Ectodermal cell (in vitro differentiated cells): ENCODE data around the gene MPLKIP.
"Not testable (repeated sequence)": the region's sequence is repeated elsewhere in the genome, so short reads cannot be mapped to it uniquely, and the experiment has no call there.

Experiments used
- H3K27ac ChIP-seq: 2 replicates; pipeline ENCODE4 v1.7.0; 2013; ENCODE audit warnings: mild to moderate bottlenecking, low read depth, low read length; ENCODE audit not compliant: insufficient read depth, poor library complexity, severe bottlenecking
- H3K27me3 ChIP-seq: 2 replicates; pipeline ENCODE4 v1.7.0; 2013; ENCODE audit warnings: mild to moderate bottlenecking, low read length; ENCODE audit not compliant: insufficient read depth, control insufficient read depth, poor library complexity, severe bottlenecking
- H3K36me3 ChIP-seq: one replicate; pipeline ENCODE4 v1.7.0; 2013; ENCODE audit warnings: low read length; ENCODE audit not compliant: control insufficient read depth, insufficient read depth
- H3K4me1 ChIP-seq: one replicate; pipeline ENCODE4 v1.7.0; 2013; ENCODE audit warnings: low read length; ENCODE audit not compliant: control insufficient read depth, insufficient read depth
- H3K4me3 ChIP-seq: 2 replicates; pipeline ENCODE4 v1.7.0; 2013; ENCODE audit warnings: low read depth, low read length, control low read depth; ENCODE audit not compliant: insufficient read depth
- H3K9me3 ChIP-seq: 2 replicates; pipeline ENCODE4 v1.7.0; 2013; ENCODE audit warnings: mild to moderate bottlenecking, low read length, moderate library complexity; ENCODE audit not compliant: control insufficient read depth
- WGBS, 2 experiments: methylation state at CpG; one replicate each; pipeline ENCODE4 v1.1.7; 2013; ENCODE audit warnings: missing lambda C conversion rate in 2 of 2; 5-methylcytosine and 5-hydroxymethylcytosine counted together

MPLKIP gene

GRCh38 chr7:40156988-40157387, 22.6 kb upstream of the MPLKIP start:
- 95 to 100% methylated on average over 4 of the region's 4 CpGs for WGBS, 2 experiments
- Histone ChIP-seq H3K27me3 (no peaks in the 10 kb centered on the region), H3K4me1 (no peaks in the 10 kb centered on the region), H3K9me3 (no peaks in the 10 kb centered on the region), H3K4me3 (no peak overlapping the region), H3K27ac (no peak overlapping the region), H3K36me3 (no peaks in the 10 kb centered on the region)

GRCh38 chr7:40151504-40151903, 17.1 kb upstream of the MPLKIP start:
- H3K9me3 ChIP-seq = no peaks in the 10 kb centered on the region
- H3K4me1 ChIP-seq = no peaks in the 10 kb centered on the region
- WGBS, 2 experiments = 90 to 94% methylated on average over 1 of the region's 1 CpG
- no peak overlapping the region for H3K27ac ChIP-seq
- no peaks in the 10 kb centered on the region for H3K27me3 ChIP-seq
- no peak overlapping the region for H3K4me3 ChIP-seq
- no peaks in the 10 kb centered on the region for H3K36me3 ChIP-seq

GRCh38 chr7:40148671-40149070, 14.2 kb upstream of the MPLKIP start:
- no peak overlapping the region for H3K4me3 ChIP-seq
- H3K36me3 ChIP-seq = no peaks in the 10 kb centered on the region
- no peak overlapping the region for H3K27ac ChIP-seq
- H3K4me1 ChIP-seq = no peaks in the 10 kb centered on the region
- 49% methylated on average over 2 of the region's 2 CpGs for WGBS, 2 experiments
- H3K27me3 ChIP-seq = no peaks in the 10 kb centered on the region
- no peaks in the 10 kb centered on the region for H3K9me3 ChIP-seq

- WGBS, 2 experiments = 85 to 94% methylated on average over 7 of the region's 7 CpGs
- not testable (repeated sequence) for H3K4me3 ChIP-seq, H3K9me3 ChIP-seq, H3K27me3 ChIP-seq, H3K27ac ChIP-seq, H3K4me1 ChIP-seq, H3K36me3 ChIP-seq
Measured at GRCh38 chr7:40148247-40148580, 13.8 kb upstream of the MPLKIP start.

GRCh38 chr7:40147371-40148246, 13.2 kb upstream of the MPLKIP start:
- Histone ChIP-seq H3K9me3 (no peaks in the 10 kb centered on the region), H3K36me3 (no peaks in the 10 kb centered on the region), H3K4me1 (no peaks in the 10 kb centered on the region), H3K27me3 (no peaks in the 10 kb centered on the region), H3K27ac (no peak overlapping the region), H3K4me3 (no peak overlapping the region)
- 93 to 94% methylated on average over 19 of the region's 19 CpGs for WGBS, 2 experiments

- H3K36me3 ChIP-seq, H3K4me1 ChIP-seq, H3K27me3 ChIP-seq, H3K4me3 ChIP-seq, H3K9me3 ChIP-seq, H3K27ac ChIP-seq: not testable (repeated sequence)
- 91 to 94% methylated on average over 2 to 3 of the region's 3 CpGs for WGBS, 2 experiments
Measured at GRCh38 chr7:40145596-40146130, 11.2 kb upstream of the MPLKIP start.

GRCh38 chr7:40141916-40142315, 7.5 kb upstream of the MPLKIP start:
- not testable (repeated sequence) for H3K4me1 ChIP-seq, H3K9me3 ChIP-seq, H3K27me3 ChIP-seq, H3K27ac ChIP-seq, H3K36me3 ChIP-seq, H3K4me3 ChIP-seq
- WGBS, 2 experiments = 90 to 92% methylated on average over 5 of the region's 5 CpGs

GRCh38 chr7:40139891-40140290, 5.5 kb upstream of the MPLKIP start:
- peaks cover 14% of the 10 kb centered on the region for H3K27me3 ChIP-seq
- not testable (repeated sequence) for H3K36me3 ChIP-seq, H3K4me1 ChIP-seq, H3K9me3 ChIP-seq, H3K4me3 ChIP-seq, H3K27ac ChIP-seq
- WGBS, 2 experiments = 93 to 96% methylated on average over 13 of the region's 13 CpGs

- WGBS, 2 experiments = 91 to 93% methylated on average over 3 to 4 of the region's 5 CpGs
Measured at GRCh38 chr7:40138973-40139372, 4.6 kb upstream of the MPLKIP start.

GRCh38 chr7:40137563-40137962, 3.1 kb upstream of the MPLKIP start:
- H3K4me1 ChIP-seq = peaks cover 5% of the 10 kb centered on the region
- H3K27ac ChIP-seq = no peak overlapping the region
- no peak overlapping the region for H3K4me3 ChIP-seq
- WGBS, 2 experiments = 79 to 93% methylated on average over 1 of the region's 2 CpGs
- no peaks in the 10 kb centered on the region for H3K36me3 ChIP-seq
- H3K9me3 ChIP-seq = no peaks in the 10 kb centered on the region
- peaks cover 14% of the 10 kb centered on the region for H3K27me3 ChIP-seq

More at GRCh38 chr7:40138973-40139372, 4.6 kb upstream of the MPLKIP start:
- Histone ChIP-seq H3K27ac (no peak overlapping the region), H3K4me1 (no peaks in the 10 kb centered on the region), H3K4me3 (no peak overlapping the region), H3K27me3 (peaks cover 14% of the 10 kb centered on the region), H3K36me3 (no peaks in the 10 kb centered on the region), H3K9me3 (no peaks in the 10 kb centered on the region)
